ENCODE measurements around the gene NSD1. TPM values are rescaled to one million over a fixed set of nuclear protein-coding genes. Genes with fewer than 3 reads are reported as not detected.

Gene NSD1
- total RNA-seq, 2 experiments from 2014 or later, result 83.2 to 92.9 TPM

DNA sequence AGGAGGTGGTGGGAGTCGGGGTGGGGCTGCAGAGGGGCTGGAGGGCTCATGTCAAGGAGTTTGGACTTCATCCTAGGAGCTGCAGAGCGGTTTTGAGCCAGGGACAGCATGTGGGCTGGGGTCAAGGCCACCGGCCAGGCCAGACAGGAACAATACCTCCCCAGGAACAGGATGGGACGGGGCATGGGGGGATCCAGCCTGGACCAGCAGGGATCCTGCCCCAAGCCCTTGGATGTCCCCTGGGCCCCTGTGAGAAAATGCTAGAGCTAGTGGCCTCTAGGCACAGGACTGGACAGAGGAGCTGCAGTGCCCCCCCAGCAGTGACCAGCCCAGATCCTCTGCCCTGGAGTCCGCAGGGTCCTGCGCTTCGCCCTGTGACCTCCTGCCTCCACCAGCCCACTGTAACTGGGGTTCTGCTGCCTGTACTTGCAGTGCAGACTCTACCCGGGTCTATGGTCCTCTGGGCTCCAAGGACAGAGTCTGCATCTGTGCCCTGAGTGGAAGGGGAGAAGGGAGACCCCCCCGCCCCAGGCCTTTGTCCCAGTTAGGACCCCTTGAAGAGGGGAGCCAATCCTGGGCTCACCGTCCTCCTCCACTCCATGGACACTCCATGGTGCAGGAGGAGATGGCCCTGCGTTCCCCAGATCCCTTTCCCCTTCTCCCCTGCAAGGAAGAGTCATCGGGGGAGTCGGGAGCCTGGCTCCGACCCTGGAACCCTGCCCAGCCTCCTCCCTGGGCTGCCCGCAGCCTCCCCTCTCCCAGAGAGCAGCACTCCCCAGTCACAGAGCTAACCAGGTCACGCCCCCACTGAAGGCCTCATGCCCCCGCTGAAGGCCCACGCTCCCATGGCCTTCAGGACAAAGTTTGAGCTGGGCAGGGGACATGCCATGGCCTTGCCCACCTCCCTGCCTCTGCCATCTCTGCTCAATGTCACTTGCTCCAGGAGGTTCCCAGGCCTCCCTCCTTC lies 181.1 kb downstream of the NSD1 start:
- Mint-ChIP-seq H3K36me3 (ENCODE audit: low read depth) (peaks cover 17% of the 10 kb centered on the region), H3K4me3 (no peak overlapping the region), H3K4me1 (peaks cover 58% of the 10 kb centered on the region), H3K9me3 (no peaks in the 10 kb centered on the region), H3K27me3 (no peaks in the 10 kb centered on the region), H3K27ac (no peak overlapping the region)
- ChIA-PET CTCF (interaction anchor here (2.1 kb wide), 1 partner anchor 140 kb away, joined by 10 read pairs; no protein-coding TSS in a partner anchor), POLR2A (no interaction called here)
- no peak for DNase-seq

- DNase-seq, result no peak
- Mint-ChIP-seq H3K27ac (no peak overlapping the region), H3K4me3 (no peak overlapping the region), H3K4me1 (peaks cover 59% of the 10 kb centered on the region), H3K27me3 (no peaks in the 10 kb centered on the region), H3K9me3 (no peaks in the 10 kb centered on the region), H3K36me3 (ENCODE audit: low read depth) (peaks cover 21% of the 10 kb centered on the region)
- CTCF ChIA-PET, result interaction anchor here (1.3 to 2.1 kb wide), 2 partner anchors 36 to 139 kb away, joined by 3 to 10 read pairs; partner anchors contain the start of gene LMAN2
- POLR2A ChIA-PET, result no interaction called here
These were observed 181.8 kb downstream of the NSD1 start for GRCh38 chr5:177315411-177315810.

DNA sequence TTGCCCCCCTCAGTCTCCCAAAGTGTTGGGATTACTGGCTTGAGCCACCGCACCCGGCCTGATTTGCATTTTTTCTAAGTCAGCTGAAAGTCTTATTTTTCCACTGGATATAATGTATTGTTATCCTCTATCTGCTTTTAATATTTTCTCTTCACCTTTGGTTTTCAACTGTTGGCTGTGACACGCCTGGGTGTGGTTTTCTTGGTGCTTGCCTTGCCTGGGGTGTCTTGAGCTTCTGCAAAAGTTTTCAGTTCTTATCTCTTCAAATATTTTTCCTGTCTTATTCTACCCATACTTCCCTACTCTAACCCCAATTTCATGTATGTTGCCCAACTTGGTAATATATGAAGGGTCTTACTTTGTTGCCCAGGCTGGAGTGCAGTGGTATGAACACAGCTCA lies 182.4 kb downstream of the NSD1 start:
- H3K36me3 Mint-ChIP-seq (ENCODE audit: low read depth), result peaks cover 18% of the 10 kb centered on the region
- H3K4me3 Mint-ChIP-seq, result peak overlapping the region; percentile 12
- CTCF ChIA-PET, result interaction anchor here (0.7 to 2.1 kb wide), 5 partner anchors 36 to 179 kb away, joined by 3 to 10 read pairs (median 3); partner anchors contain the start of gene LMAN2

GRCh38 chr5:177317959-177318377 lies 184.4 kb downstream of the NSD1 start:
- H3K27me3 Mint-ChIP-seq, result no peaks in the 10 kb centered on the region
- POLR2A ChIA-PET, result no interaction called here
- no peaks in the 10 kb centered on the region for H3K9me3 Mint-ChIP-seq
- H3K4me1 Mint-ChIP-seq, result peaks cover 52% of the 10 kb centered on the region
- H3K4me3 Mint-ChIP-seq, result no peak overlapping the region
- CTCF ChIA-PET, result interaction anchor here (0.7 to 3.0 kb wide), 16 partner anchors 8 to 138 kb away, joined by 3 to 14 read pairs (median 4); partner anchors contain the start of genes PRELID1 and RAB24
- peaks cover 25% of the 10 kb centered on the region for H3K36me3 Mint-ChIP-seq (ENCODE audit: low read depth)
- DNase-seq, result peak; percentile 82
- H3K27ac Mint-ChIP-seq, result no peak overlapping the region

More for the DNA sequence above, 182.4 kb downstream of the NSD1 start:
- H3K27me3 Mint-ChIP-seq, result no peaks in the 10 kb centered on the region
- POLR2A ChIA-PET, result no interaction called here
- DNase-seq, result no peak
- peak overlapping the region; percentile 59 for H3K27ac Mint-ChIP-seq
- H3K9me3 Mint-ChIP-seq, result no peaks in the 10 kb centered on the region
- H3K4me1 Mint-ChIP-seq, result peaks cover 55% of the 10 kb centered on the region

DNA sequence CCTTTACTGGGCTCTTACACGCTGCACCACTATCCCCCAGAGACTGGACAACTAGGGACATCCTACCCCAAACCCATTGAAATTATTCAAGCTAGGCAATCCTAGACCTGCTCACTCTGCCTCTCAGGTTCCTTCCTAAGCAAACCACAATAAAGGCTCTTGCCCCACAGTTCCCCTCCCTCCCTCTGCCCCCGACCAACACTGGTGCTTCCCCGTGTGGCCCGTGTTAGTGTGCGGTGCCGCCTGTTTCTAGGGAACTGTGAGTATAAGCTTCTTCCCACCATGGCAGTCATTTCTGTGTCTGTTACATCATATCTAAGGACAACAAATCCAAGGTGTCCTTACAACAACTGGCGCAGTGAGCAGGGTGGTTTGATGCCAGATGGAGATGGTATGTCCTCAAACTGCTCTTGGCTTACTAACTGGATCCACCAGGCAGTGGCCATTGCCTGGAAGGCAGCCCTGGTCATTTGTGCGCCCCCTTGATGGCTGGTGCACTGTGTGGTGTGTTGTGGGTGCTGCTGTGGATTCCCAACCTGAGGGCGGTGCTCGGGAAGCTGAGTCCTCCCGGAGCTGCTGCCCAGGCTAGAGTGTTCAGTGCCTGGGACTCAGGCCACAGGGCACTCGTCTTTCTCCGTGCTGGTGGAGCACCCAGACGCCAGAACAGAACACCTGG lies 186.5 kb downstream of the NSD1 start:
- peaks cover 49% of the 10 kb centered on the region for H3K4me1 Mint-ChIP-seq
- DNase-seq, result no peak
- H3K36me3 Mint-ChIP-seq (ENCODE audit: low read depth), result peaks cover 27% of the 10 kb centered on the region
- ChIA-PET CTCF (interaction anchor here (0.8 to 3.0 kb wide), 6 partner anchors 10 to 206 kb away, joined by 3 to 14 read pairs (median 5); no protein-coding TSS in a partner anchor), POLR2A (no interaction called here)
- H3K9me3 Mint-ChIP-seq, result no peaks in the 10 kb centered on the region
- H3K27ac Mint-ChIP-seq, result no peak overlapping the region
- H3K27me3 Mint-ChIP-seq, result no peaks in the 10 kb centered on the region
- no peak overlapping the region for H3K4me3 Mint-ChIP-seq

DNA sequence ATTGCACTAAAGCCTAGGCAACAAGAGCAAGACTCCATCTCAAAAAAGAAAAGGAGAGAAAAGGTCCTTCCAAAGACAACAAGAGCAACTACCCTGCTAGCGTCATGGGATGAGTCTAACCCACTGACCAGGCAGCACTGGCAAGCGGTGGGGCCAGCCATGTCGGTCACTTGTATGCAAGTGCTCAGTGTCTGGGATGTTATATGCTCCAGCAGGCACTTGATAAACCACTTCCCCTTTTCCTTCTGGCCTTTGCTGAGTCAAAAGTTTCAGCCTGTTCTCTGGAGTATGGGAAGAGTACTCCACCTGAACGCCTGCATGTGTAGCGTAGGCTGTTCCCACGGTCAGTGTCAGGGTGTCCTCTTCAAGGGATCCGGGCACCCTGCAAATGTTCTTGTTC lies 187.3 kb downstream of the NSD1 start:
- Mint-ChIP-seq H3K36me3 (ENCODE audit: low read depth) (peaks cover 27% of the 10 kb centered on the region), H3K4me3 (no peak overlapping the region), H3K4me1 (peaks cover 44% of the 10 kb centered on the region), H3K27ac (no peak overlapping the region), H3K9me3 (no peaks in the 10 kb centered on the region), H3K27me3 (no peaks in the 10 kb centered on the region)
- POLR2A ChIA-PET, result no interaction called here
- no peak for DNase-seq
- CTCF ChIA-PET, result interaction anchor here (0.6 kb wide), 1 partner anchor 40 kb away, joined by 3 read pairs; no protein-coding TSS in a partner anchor

- H3K27ac Mint-ChIP-seq, result no peak overlapping the region
- H3K36me3 Mint-ChIP-seq (ENCODE audit: low read depth), result peaks cover 20% of the 10 kb centered on the region
- peaks cover 20% of the 10 kb centered on the region for H3K4me1 Mint-ChIP-seq
- CTCF ChIA-PET, result interaction anchor here (0.7 to 1.1 kb wide), 2 partner anchors 13 to 16 kb away, joined by 3 to 4 read pairs; no protein-coding TSS in a partner anchor
- no peaks in the 10 kb centered on the region for H3K9me3 Mint-ChIP-seq
- H3K27me3 Mint-ChIP-seq, result no peaks in the 10 kb centered on the region
- H3K4me3 Mint-ChIP-seq, result no peak overlapping the region
- no peak for DNase-seq
- POLR2A ChIA-PET, result no interaction called here
These were observed 192.4 kb downstream of the NSD1 start for GRCh38 chr5:177325868-177326381.

GRCh38 chr5:177327539-177328522 lies 194.3 kb downstream of the NSD1 start:
- H3K36me3 Mint-ChIP-seq (ENCODE audit: low read depth), result peaks cover 17% of the 10 kb centered on the region
- no peaks in the 10 kb centered on the region for H3K27me3 Mint-ChIP-seq
- POLR2A ChIA-PET, result no interaction called here
- H3K4me3 Mint-ChIP-seq, result no peak overlapping the region
- no peak for DNase-seq
- CTCF ChIA-PET, result interaction anchor here (0.6 to 2.0 kb wide), 10 partner anchors 10 to 365 kb away, joined by 3 to 8 read pairs (median 4); no protein-coding TSS in a partner anchor
- H3K27ac Mint-ChIP-seq, result peak overlapping the region; percentile 64
- H3K9me3 Mint-ChIP-seq, result no peaks in the 10 kb centered on the region
- H3K4me1 Mint-ChIP-seq, result peaks cover 20% of the 10 kb centered on the region

DNA sequence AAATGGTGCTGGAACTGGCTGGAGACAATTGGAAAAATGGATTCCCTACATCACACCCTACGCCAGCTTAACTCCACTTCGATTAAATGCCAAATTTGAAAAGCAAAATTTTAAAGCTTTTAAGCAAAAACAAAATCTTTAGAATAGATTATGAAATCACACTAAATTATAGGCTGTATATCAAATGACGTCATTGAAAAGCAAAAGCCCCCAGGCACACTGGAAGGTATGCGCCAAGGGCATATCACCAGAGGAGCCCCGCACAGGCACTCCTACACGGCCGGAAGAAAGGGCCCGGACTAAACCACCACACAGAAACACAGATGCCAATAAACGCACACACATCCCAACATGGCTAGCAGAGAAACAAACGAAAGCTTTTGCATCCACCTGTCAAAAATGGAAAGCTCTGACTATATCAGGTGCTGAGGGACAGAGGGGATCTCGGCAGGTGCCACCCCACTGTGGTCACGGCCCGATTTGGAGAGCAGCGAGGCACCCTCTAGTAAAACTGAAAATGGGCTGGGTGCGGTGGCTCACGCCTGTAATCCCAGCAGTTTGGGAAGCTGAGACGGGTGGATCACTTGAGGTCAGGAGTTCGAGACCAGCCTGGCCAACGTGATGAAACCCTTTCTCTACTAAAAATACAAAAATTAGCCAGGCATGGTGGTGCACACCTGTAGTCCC lies 195.1 kb downstream of the NSD1 start:
- Mint-ChIP-seq H3K27me3 (no peaks in the 10 kb centered on the region), H3K9me3 (no peaks in the 10 kb centered on the region), H3K4me3 (no peak overlapping the region), H3K27ac (no peak overlapping the region), H3K36me3 (ENCODE audit: low read depth) (peaks cover 23% of the 10 kb centered on the region), H3K4me1 (peaks cover 16% of the 10 kb centered on the region)
- POLR2A ChIA-PET, result no interaction called here
- CTCF ChIA-PET, result interaction anchor here (1.2 to 2.0 kb wide), 3 partner anchors 11 to 62 kb away, joined by 4 to 8 read pairs (median 6); no protein-coding TSS in a partner anchor
- no peak for DNase-seq

DNA sequence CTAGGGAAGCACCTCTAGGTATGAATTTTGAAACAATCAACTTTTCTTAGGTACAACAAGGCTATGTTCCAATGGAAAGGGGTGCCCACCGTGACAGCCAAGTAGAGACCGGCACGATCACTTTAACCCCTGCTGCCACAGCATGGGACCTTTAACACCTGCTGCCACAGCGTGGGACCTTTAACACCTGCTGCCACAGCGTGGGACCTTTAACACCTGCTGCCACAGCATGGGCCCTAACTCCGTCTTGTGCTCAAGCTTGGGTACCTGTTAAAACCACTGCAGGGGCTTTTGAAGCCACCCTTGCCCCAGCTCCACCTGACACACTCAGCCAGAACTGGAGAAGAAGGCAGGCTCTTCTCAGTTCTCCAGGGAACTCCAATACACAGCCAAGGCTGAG lies 196.3 kb downstream of the NSD1 start:
- H3K4me1 Mint-ChIP-seq, result peaks cover 12% of the 10 kb centered on the region
- POLR2A ChIA-PET, result no interaction called here

More for the DNA sequence above, 196.3 kb downstream of the NSD1 start:
- CTCF ChIA-PET, result interaction anchor here (0.8 to 1.3 kb wide), 4 partner anchors 12 to 47 kb away, joined by 3 to 4 read pairs (median 3); no protein-coding TSS in a partner anchor
- Mint-ChIP-seq H3K9me3 (no peaks in the 10 kb centered on the region), H3K4me3 (no peak overlapping the region), H3K27me3 (no peaks in the 10 kb centered on the region), H3K27ac (no peak overlapping the region), H3K36me3 (ENCODE audit: low read depth) (peaks cover 27% of the 10 kb centered on the region)
- DNase-seq, result no peak

Measured in activated CD4-positive, alpha-beta T cell treated with anti-CD3 and anti-CD28 coated beads, Interleukin-2, amount 10 ng/mL, durations not matched to agents 7 days and 5 days (primary cell).